HT1080 (cell line): Measurements from ENCODE around the gene KCNIP4. TPM values are rescaled to one million over a fixed set of nuclear protein-coding genes. Genes with fewer than 3 reads are reported as not detected.

ENCODE experiments used
- DNase-seq: peaks from one replicate; pipeline ENCODE4 v3.0.0-alpha.2; 2015; ENCODE audit warnings: low read depth
- total RNA-seq: library from RNA; depleted of rRNA; stranded (reverse); fragments of >200 nt; shearing (Covaris generic); gene quantifications from 2 replicates; pipeline ENCODE4 v1.2.3, GENCODE V29; 2014

KCNIP4 gene
- total RNA-seq, 1 experiment from 2014 or later: not detected

- no peak for DNase-seq
Observed at GRCh38 chr4:21090094-21090666, 858.4 kb downstream of the KCNIP4 start.

- no peak for DNase-seq
Observed at GRCh38 chr4:21083413-21083812, 865.2 kb downstream of the KCNIP4 start.

- DNase-seq: peak; percentile 39
Observed at GRCh38 chr4:21077967-21078366, 870.6 kb downstream of the KCNIP4 start.

- DNase-seq: no peak
Observed at GRCh38 chr4:21067351-21067750, 881.2 kb downstream of the KCNIP4 start.

GRCh38 chr4:21061902-21062301 is 886.7 kb downstream of the KCNIP4 start:
- DNase-seq: no peak

GRCh38 chr4:21046141-21046540 is 902.4 kb downstream of the KCNIP4 start:
- peak; percentile 61 for DNase-seq

- no peak for DNase-seq
Observed at GRCh38 chr4:21045119-21045518, 903.5 kb downstream of the KCNIP4 start.

GRCh38 chr4:21041708-21042107 is 906.9 kb downstream of the KCNIP4 start:
- DNase-seq: no peak

- no peak for DNase-seq
Observed at GRCh38 chr4:21034728-21035127, 913.8 kb downstream of the KCNIP4 start.

GRCh38 chr4:21032089-21032645 is 916.4 kb downstream of the KCNIP4 start:
- DNase-seq: peak; percentile 24

- no peak for DNase-seq
Observed at GRCh38 chr4:21018817-21019216, 929.8 kb downstream of the KCNIP4 start.

- DNase-seq: peak; percentile 79
Observed at GRCh38 chr4:21013501-21013900, 935.1 kb downstream of the KCNIP4 start.

GRCh38 chr4:21012851-21013331 is 935.7 kb downstream of the KCNIP4 start:
- peak; percentile 87 for DNase-seq

GRCh38 chr4:21011106-21011505 is 937.5 kb downstream of the KCNIP4 start:
- DNase-seq: peak; percentile 46

GRCh38 chr4:21009956-21010355 is 938.6 kb downstream of the KCNIP4 start:
- DNase-seq: no peak

GRCh38 chr4:21005647-21006046 is 942.9 kb downstream of the KCNIP4 start:
- no peak for DNase-seq

GRCh38 chr4:21002976-21003375 is 945.6 kb downstream of the KCNIP4 start:
- DNase-seq: peak; percentile 35

- DNase-seq: no peak
Observed at GRCh38 chr4:21002286-21002685, 946.3 kb downstream of the KCNIP4 start.

- no peak for DNase-seq
Observed at GRCh38 chr4:21001490-21001889, 947.1 kb downstream of the KCNIP4 start.

GRCh38 chr4:20997886-20998285 is 950.7 kb downstream of the KCNIP4 start:
- no peak for DNase-seq

GRCh38 chr4:20995610-20996009 is 953.0 kb downstream of the KCNIP4 start:
- no peak for DNase-seq

GRCh38 chr4:20995015-20995414 is 953.6 kb downstream of the KCNIP4 start:
- no peak for DNase-seq

- no peak for DNase-seq
Observed at GRCh38 chr4:20992002-20992401, 956.6 kb downstream of the KCNIP4 start.
